ENCODE data around the gene AKT3. TPM values are rescaled to one million over a fixed set of nuclear protein-coding genes. Genes with fewer than 3 reads are reported as not detected.

The AKT3 gene
- total RNA-seq, 1 experiment from 2014 or later: 56.9 TPM

- no peak for DNase-seq (ENCODE audit: low spot score)
Measured at GRCh38 chr1:243731974-243732625, 117.9 kb downstream of the AKT3 start.

- no peak for DNase-seq (ENCODE audit: low spot score)
Measured at GRCh38 chr1:243731301-243731891, 118.6 kb downstream of the AKT3 start.

- no peak for DNase-seq (ENCODE audit: low spot score)
Measured at GRCh38 chr1:243730487-243731150, 119.4 kb downstream of the AKT3 start.

- no peak for DNase-seq (ENCODE audit: low spot score)
Measured at GRCh38 chr1:243729956-243730355, 120.1 kb downstream of the AKT3 start.

- no peak for DNase-seq (ENCODE audit: low spot score)
Measured at GRCh38 chr1:243727503-243728203, 122.4 kb downstream of the AKT3 start.

GRCh38 chr1:243726806-243727502 lies 123.1 kb downstream of the AKT3 start:
- no peak for DNase-seq (ENCODE audit: low spot score)

- no peak for DNase-seq (ENCODE audit: low spot score)
Measured at GRCh38 chr1:243725846-243726245, 124.2 kb downstream of the AKT3 start.

- DNase-seq (ENCODE audit: low spot score): no peak
Measured at GRCh38 chr1:243725075-243725474, 125.0 kb downstream of the AKT3 start.

GRCh38 chr1:243723458-243724043 lies 126.5 kb downstream of the AKT3 start:
- peak; percentile 27 for DNase-seq (ENCODE audit: low spot score)

- no peak for DNase-seq (ENCODE audit: low spot score)
Measured at GRCh38 chr1:243723050-243723449, 127.0 kb downstream of the AKT3 start.

GRCh38 chr1:243719476-243719875 lies 130.6 kb downstream of the AKT3 start:
- peak; percentile 41 for DNase-seq (ENCODE audit: low spot score)

GRCh38 chr1:243718893-243719292 lies 131.2 kb downstream of the AKT3 start:
- DNase-seq (ENCODE audit: low spot score): peak; percentile 93

GRCh38 chr1:243718022-243718421 lies 132.0 kb downstream of the AKT3 start:
- no peak for DNase-seq (ENCODE audit: low spot score)

- no peak for DNase-seq (ENCODE audit: low spot score)
Measured at GRCh38 chr1:243716906-243717305, 133.1 kb downstream of the AKT3 start.

- no peak for DNase-seq (ENCODE audit: low spot score)
Measured at GRCh38 chr1:243715285-243715684, 134.8 kb downstream of the AKT3 start.

GRCh38 chr1:243713470-243714186 lies 136.4 kb downstream of the AKT3 start:
- peak; percentile 38 for DNase-seq (ENCODE audit: low spot score)

GRCh38 chr1:243712941-243713340 lies 137.1 kb downstream of the AKT3 start:
- no peak for DNase-seq (ENCODE audit: low spot score)

GRCh38 chr1:243712242-243712641 lies 137.8 kb downstream of the AKT3 start:
- no peak for DNase-seq (ENCODE audit: low spot score)

- DNase-seq (ENCODE audit: low spot score): no peak
Measured at GRCh38 chr1:243710467-243710866, 139.6 kb downstream of the AKT3 start.

GRCh38 chr1:243708210-243708609 lies 141.8 kb downstream of the AKT3 start:
- DNase-seq (ENCODE audit: low spot score): no peak

- DNase-seq (ENCODE audit: low spot score): no peak
Measured at GRCh38 chr1:243706563-243706962, 143.5 kb downstream of the AKT3 start.
